IMR-90 (cell line): ENCODE results near the gene CCM2. TPM values are rescaled to one million over a fixed set of nuclear protein-coding genes. Genes with fewer than 3 reads are reported as not detected.

Experiments
- ATAC-seq: fragments of 200-7000 bp; cut with Tn5 transposase; 2 replicates; pipeline ENCODE4 v1.9.1; 2020; ENCODE audit warnings: low read depth, mild to moderate bottlenecking, moderate library complexity
- BruUV-seq: library from RNA; stranded (reverse); fragments of 400-500 nt; replicated peaks from 2 replicates; lab custom pipeline; 2021; lab: Mats Ljungman, UMichigan
- CTCF ChIA-PET: fragments of 300-600 bp; formaldehyde crosslinking; extraction: SDS; loops from one replicate; lab custom pipeline; 2021; ENCODE audit warnings: antibody characterized with exemption; lab: Yijun Ruan, JAX
- POLR2A ChIA-PET: fragments of 300-600 bp; sonication (Branson Sonifier 250); formaldehyde crosslinking; loops from one replicate; lab custom pipeline; 2022; ENCODE audit warnings: antibody characterized with exemption; ENCODE audit not compliant: unreplicated experiment; lab: Charles Lee
- DNase-seq: peaks from one replicate; pipeline ENCODE4 v3.0.0; 2013
- H2AFZ ChIP-seq: replicated peaks from 2 replicates; pipeline ENCODE3; 2013; ENCODE audit warnings: low read length, mild to moderate bottlenecking; ENCODE audit not compliant: poor library complexity
- H2AK5ac ChIP-seq: 2 replicates; pipeline ENCODE4 v1.6.1; 2013; ENCODE audit warnings: low read depth, low read length, inconsistent platforms
- H2AK9ac ChIP-seq: replicated peaks from 2 replicates; pipeline ENCODE3; 2013; ENCODE audit warnings: mild to moderate bottlenecking, low read depth, low read length, moderate library complexity; ENCODE audit not compliant: poor library complexity
- H2BK120ac ChIP-seq: 2 replicates; pipeline ENCODE4 v1.6.1; 2013; ENCODE audit warnings: low read depth, low read length, inconsistent platforms
- H2BK15ac ChIP-seq: 3 replicates; pipeline ENCODE4 v1.6.1; 2013; ENCODE audit warnings: low read depth, low read length, inconsistent platforms
- H2BK20ac ChIP-seq: 2 replicates; pipeline ENCODE4 v1.6.1; 2013; ENCODE audit warnings: low read depth, mild to moderate bottlenecking, inconsistent platforms, low read length, moderate library complexity
- H2BK5ac ChIP-seq: 2 replicates; pipeline ENCODE4 v1.6.1; 2013; ENCODE audit warnings: mild to moderate bottlenecking, low read depth, low read length, inconsistent platforms; ENCODE audit not compliant: poor library complexity, severe bottlenecking
- H3K14ac ChIP-seq: replicated peaks from 2 replicates; pipeline ENCODE4 v1.6.1; 2013; ENCODE audit warnings: low read depth, low read length, inconsistent platforms
- H3K18ac ChIP-seq: 2 replicates; pipeline ENCODE4 v1.6.1; 2013; ENCODE audit warnings: low read depth, low read length, control low read depth
- H3K23ac ChIP-seq: 2 replicates; pipeline ENCODE4 v1.6.1; 2013; ENCODE audit warnings: low read depth, low read length, inconsistent platforms
- H3K27ac ChIP-seq: 2 replicates; pipeline ENCODE4 v1.5.1; 2013; ENCODE audit warnings: mild to moderate bottlenecking, control low read depth, low read length; ENCODE audit not compliant: insufficient read depth
- H3K27me3 ChIP-seq: 2 replicates; pipeline ENCODE4 v1.6.1; 2013; ENCODE audit warnings: low read length; ENCODE audit not compliant: control insufficient read depth, insufficient read depth
- H3K36me3 ChIP-seq: 2 replicates; pipeline ENCODE4 v1.6.1; 2013; ENCODE audit warnings: low read length, mixed read lengths; ENCODE audit not compliant: control insufficient read depth, insufficient read depth
- H3K4ac ChIP-seq: 2 replicates; pipeline ENCODE4 v1.6.1; 2013; ENCODE audit warnings: low read depth, low read length, inconsistent platforms
- H3K4me1 ChIP-seq: 2 replicates; pipeline ENCODE4 v1.6.1; 2013; ENCODE audit warnings: low read length, mixed read lengths; ENCODE audit not compliant: control insufficient read depth, insufficient read depth
- H3K4me2 ChIP-seq: 2 replicates; pipeline ENCODE4 v1.6.1; 2013; ENCODE audit warnings: low read depth, mild to moderate bottlenecking, control low read depth, low read length, moderate library complexity
- H3K4me3 ChIP-seq: 2 replicates; pipeline ENCODE4 v1.5.1; 2013; ENCODE audit warnings: low read depth, mild to moderate bottlenecking, control low read depth, low read length, moderate library complexity; ENCODE audit not compliant: insufficient read depth
- H3K56ac ChIP-seq: 2 replicates; pipeline ENCODE4 v1.6.1; 2013; ENCODE audit warnings: low read length, inconsistent platforms; ENCODE audit not compliant: insufficient read depth; ENCODE audit errors: extremely low read depth
- H3K79me1 ChIP-seq, 2 experiments: 2 replicates each; pipeline ENCODE4 v1.6.1; 2013; ENCODE audit warnings: low read length in 2 of 2, inconsistent platforms in 1 of 2, low read depth in 1 of 2
- H3K9ac ChIP-seq: 2 replicates; pipeline ENCODE4 v1.6.1; 2013; ENCODE audit warnings: low read depth, low read length, control low read depth
- H3K9me1 ChIP-seq: 2 replicates; pipeline ENCODE4 v1.6.1; 2013; ENCODE audit warnings: low read length, inconsistent platforms; ENCODE audit not compliant: insufficient read depth
- H3K9me3 ChIP-seq: 2 replicates; pipeline ENCODE4 v1.6.1; 2013; ENCODE audit warnings: low read length; ENCODE audit not compliant: control insufficient read depth, insufficient read depth
- H4K20me1 ChIP-seq: 2 replicates; pipeline ENCODE4 v1.6.1; 2013; ENCODE audit warnings: low read length, inconsistent platforms; ENCODE audit not compliant: insufficient read depth
- H4K5ac ChIP-seq: 2 replicates; pipeline ENCODE4 v1.6.1; 2013; ENCODE audit warnings: mild to moderate bottlenecking, low read depth, low read length, control low read depth
- H4K8ac ChIP-seq, 2 experiments: 2 replicates each; pipeline ENCODE4 v1.6.1; 2013; ENCODE audit warnings: low read depth in 2 of 2, low read length in 2 of 2, control low read depth in 1 of 2, inconsistent platforms in 1 of 2
- H4K91ac ChIP-seq: 2 replicates; pipeline ENCODE4 v1.6.1; 2013; ENCODE audit warnings: low read depth, low read length, inconsistent platforms; ENCODE audit not compliant: insufficient read depth
- ELK1 ChIP-seq: fragments of 150-350 bp; IDR thresholded peaks from 2 replicates; pipeline ENCODE4 v1.6.1; 2016; ENCODE audit warnings: low read depth, mild to moderate bottlenecking, low read length, moderate library complexity, borderline replicate concordance
- FOS ChIP-seq: fragments of 150-350 bp; IDR thresholded peaks from 2 replicates; pipeline ENCODE4 v1.6.1; 2016; ENCODE audit warnings: low read depth, low read length
- MXI1 ChIP-seq: IDR thresholded peaks from 2 replicates; pipeline ENCODE4 v1.6.1; 2012; ENCODE audit warnings: low read depth, mild to moderate bottlenecking, low read length, moderate library complexity, borderline replicate concordance
- NFE2L2 ChIP-seq: fragments of 150-350 bp; IDR thresholded peaks from 2 replicates; pipeline ENCODE4 v1.6.1; 2016; ENCODE audit warnings: low read depth, mild to moderate bottlenecking, low read length
- POLR2A ChIP-seq: IDR thresholded peaks from 2 replicates; pipeline ENCODE4 v1.6.1; 2012; ENCODE audit warnings: mild to moderate bottlenecking, low read depth, low read length
- SMC3 ChIP-seq: fragments of 150-350 bp; IDR thresholded peaks from 2 replicates; pipeline ENCODE4 v1.6.1; 2016; ENCODE audit warnings: low read depth, mild to moderate bottlenecking, antibody characterized with exemption, low read length, moderate library complexity
- WGBS, 2 experiments: methylation state at CpG; one replicate each; pipeline versions ENCODE4 v1.1.5 to v1.1.7; 2013; ENCODE audit warnings: missing lambda C conversion rate in 2 of 2; ENCODE audit not compliant: insufficient read length in 1 of 2; ENCODE audit errors: extremely low coverage in 2 of 2; 5-methylcytosine and 5-hydroxymethylcytosine counted together
- dilution Hi-C: fragments of 300-500 bp; cut with HindIII; formaldehyde crosslinking; loops from one replicate; pipeline ENCODE4 v1.14.3; 2018; ENCODE audit warnings: low sequenced_read_pairs; ENCODE audit not compliant: unreplicated experiment
- in situ Hi-C: fragments of 300-500 bp; cut with MboI; formaldehyde crosslinking; loops from 3 replicates; pipeline ENCODE4 v1.14.3; 2019; ENCODE audit warnings: low sequenced_read_pairs, inconsistent platforms, mixed read lengths
- intact Hi-C: fragments of 100-400 bp; cut with micrococcal nuclease; formaldehyde crosslinking; loops from 2 replicates; pipeline ENCODE4 v1.10.0; 2022
- polyA plus RNA-seq, 3 experiments: library from polyadenylated mRNA; depleted of rRNA; stranded (reverse); fragments of >200 nt; gene quantifications; 2 replicates each; pipeline ENCODE4 v1.2.3, GENCODE V29; 2012; ENCODE audit warnings: low replicate concordance in 1 of 3
- total RNA-seq: library from RNA; depleted of rRNA; stranded (reverse); fragments of >200 nt; gene quantifications from 2 replicates; pipeline ENCODE4 v1.2.3, GENCODE V29; 2012

CCM2 gene
- total and polyA plus RNA-seq, 2 of the 4 experiments (the other 2 are of a cell fraction): 65.2 to 78.5 TPM

GRCh38 chr7:45092100-45092930 lies 92.3 kb downstream of the CCM2 start:
- dilution Hi-C loops: loop anchor here (10.0 kb wide), 1 partner anchor 58 kb away; no protein-coding TSS in a partner anchor
- Histone ChIP-seq H4K20me1 (no peaks in the 10 kb centered on the region), H3K4me3 (no peak overlapping the region), H4K8ac (no peak overlapping the region), H3K4ac (no peak overlapping the region; the same call in 1 of the 2 replicates), H3K36me3 (no peaks in the 10 kb centered on the region), H3K27me3 (no peaks in the 10 kb centered on the region), H2AFZ (peak overlapping the region; percentile 81), H4K91ac (no peak overlapping the region), H2BK20ac (no peak overlapping the region), H3K27ac (no peak overlapping the region), H3K9me3 (no peaks in the 10 kb centered on the region), H3K56ac (no peak overlapping the region), H2BK120ac (no peak overlapping the region), H3K9ac (no peak overlapping the region), H3K9me1 (peaks cover 4% of the 10 kb centered on the region; the same call in 1 of the 2 replicates), H2AK5ac (no peak overlapping the region), H4K5ac (no peak overlapping the region), H3K4me2 (no peak overlapping the region), H3K23ac (no peak overlapping the region), H2BK15ac (no peak overlapping the region), H3K4me1 (peaks cover 4% of the 10 kb centered on the region; the same call in 1 of the 2 replicates), H3K14ac (no peak overlapping the region), H3K79me1 (peaks cover 0 to 8% of the 10 kb centered on the region in 2 experiments; a peak in 1 of 4 replicates), H2AK9ac (peak overlapping the region; percentile 37), H2BK5ac (no peak overlapping the region), H3K18ac (no peak overlapping the region)
- in situ Hi-C loops: no loop called here
- intact Hi-C loops: no loop called here
- DNase-seq: peak; percentile 52
- POLR2A ChIA-PET: interaction anchor here (0.6 kb wide), 1 partner anchor 63 kb away, joined by 3 read pairs; no protein-coding TSS in a partner anchor
- no TSS peak for BruUV-seq
- WGBS, 2 experiments: no CpG with 5 or more reads among the region's 7 CpGs
- peak; percentile 33; the same call in 1 of the 2 replicates for ATAC-seq
- CTCF ChIA-PET: no interaction called here
- no peak for TF ChIP-seq FOS
- no peak for TF ChIP-seq ELK1
- TF ChIP-seq SMC3: no peak
- no peak for TF ChIP-seq POLR2A
- no peak for TF ChIP-seq NFE2L2
- no peak for TF ChIP-seq MXI1
